Measurements from ENCODE around the gene PDCD4.

The PDCD4 gene

DNA sequence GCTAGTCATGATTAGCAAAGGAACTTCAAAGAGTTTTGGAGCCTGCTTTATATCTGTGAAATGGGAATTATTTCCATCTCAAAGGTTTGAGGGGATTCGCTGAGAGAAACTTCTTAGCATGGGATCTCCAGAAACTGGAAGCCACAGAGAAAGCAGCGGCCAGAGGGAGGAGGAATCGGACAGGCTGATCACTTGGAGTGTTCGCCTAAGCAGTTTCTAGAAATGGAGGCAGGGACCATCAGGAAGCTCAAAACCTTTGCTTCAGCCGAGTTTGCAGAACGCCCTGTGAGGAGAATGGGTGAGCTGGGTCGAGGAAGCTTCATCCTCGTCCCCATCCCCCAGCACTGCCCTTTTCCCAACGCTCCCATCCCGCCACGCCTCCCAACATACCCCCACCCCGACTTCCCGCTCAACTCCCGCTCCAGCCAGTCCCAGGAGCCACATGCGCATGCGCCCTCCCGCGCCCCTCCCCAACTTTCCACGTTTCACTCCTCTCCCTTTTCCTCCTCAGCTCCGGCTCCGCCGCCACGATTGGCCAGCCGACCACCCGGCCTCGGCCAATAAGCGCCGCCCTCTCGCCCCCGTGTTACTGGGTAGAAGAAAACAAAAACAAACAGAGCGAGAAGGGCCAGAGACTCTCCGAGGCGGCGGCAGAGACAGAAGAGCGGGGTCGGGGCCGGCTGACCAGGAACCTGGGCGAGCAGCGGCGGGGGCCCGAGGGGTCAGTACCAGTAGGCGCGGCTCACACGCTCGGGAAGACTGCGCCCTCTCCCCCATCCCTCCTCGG lies at the start of gene PDCD4:
Gene PDCD4 (plus strand): TSS at position 631 of the 787 bp plus-strand sequence. CDS start 4,100 bp downstream, outside the sequence.
- peak; percentile 80 for DNase-seq (ENCODE audit: low spot score)

DNA sequence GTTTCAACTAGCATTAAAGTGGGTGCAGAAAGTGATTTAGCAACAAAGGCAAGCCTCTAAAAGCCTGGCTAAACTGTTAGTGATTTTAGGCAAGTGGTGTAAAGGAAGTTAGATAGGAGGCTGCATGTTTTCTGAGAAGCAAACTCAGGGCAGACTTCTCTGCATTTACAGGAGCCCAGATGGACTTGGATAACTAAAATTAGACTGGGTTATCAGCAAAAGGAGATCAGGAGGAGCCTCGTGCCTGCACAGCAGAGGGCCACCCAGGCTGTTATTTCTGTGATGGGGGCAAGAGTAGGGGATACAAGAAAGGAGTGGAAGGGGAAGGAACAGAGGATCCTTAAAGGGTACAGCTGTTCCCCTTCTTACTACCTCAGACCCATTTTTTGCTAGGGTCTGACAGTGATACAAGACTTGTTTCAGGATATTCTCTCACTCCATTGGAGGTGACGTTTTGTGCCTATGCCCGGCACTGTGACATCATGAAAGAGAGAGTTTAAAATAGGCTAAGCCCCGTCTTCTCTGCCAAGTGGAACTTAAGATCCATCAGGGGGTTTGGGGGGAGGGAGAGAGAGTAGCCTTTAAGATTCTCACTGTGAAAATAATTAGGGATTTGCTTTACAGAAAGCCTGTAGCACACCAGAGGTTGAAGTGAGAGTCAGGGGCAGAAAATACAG lies 49.6 kb upstream of the PDCD4 start:
- peak; percentile 9 for DNase-seq (ENCODE audit: low spot score)

DNA sequence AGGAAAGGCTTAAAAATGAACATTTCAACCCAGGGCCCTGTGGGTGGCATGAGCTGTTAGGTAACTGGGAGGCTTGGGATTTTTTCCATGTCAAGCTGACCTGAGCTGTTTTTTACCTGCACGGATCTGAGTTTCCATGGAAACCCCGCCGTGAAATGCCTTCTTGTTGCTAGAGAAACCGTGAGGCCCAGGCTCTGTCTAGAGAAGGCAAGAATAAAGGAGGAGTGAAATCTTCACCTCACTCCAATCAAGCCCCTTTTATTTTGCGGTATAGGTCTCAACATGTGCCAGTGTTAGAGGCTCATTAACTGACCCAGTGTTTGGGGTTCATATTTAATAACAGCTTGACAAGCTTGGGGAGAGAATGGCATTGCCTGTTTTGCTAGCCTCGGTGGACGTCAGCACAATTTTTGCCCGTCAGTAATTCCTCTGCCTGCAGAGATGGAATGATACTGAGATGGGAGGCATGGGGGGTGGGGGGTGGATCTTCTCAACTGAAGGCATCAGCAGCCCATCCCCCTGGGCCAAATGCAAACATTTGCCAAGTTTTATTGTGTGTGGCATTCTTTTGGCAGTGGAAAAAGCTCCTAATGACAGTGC lies 48.9 kb upstream of the PDCD4 start:
- no peak for DNase-seq (ENCODE audit: low spot score)

DNA sequence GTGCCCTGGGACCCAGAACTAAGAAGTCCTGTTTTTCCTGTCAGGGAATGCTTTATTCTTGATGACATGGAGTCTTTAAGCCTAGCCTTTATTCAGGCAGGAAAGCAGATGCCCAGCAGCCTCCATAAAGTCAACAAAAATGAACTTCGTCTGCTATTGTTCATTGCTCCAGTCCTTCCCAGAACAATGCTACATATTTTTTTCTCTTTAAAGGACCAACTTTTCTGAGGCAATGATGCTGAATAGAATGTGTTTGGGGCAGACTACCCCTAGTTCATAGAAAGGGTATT lies 47.6 kb upstream of the PDCD4 start:
- DNase-seq (ENCODE audit: low spot score), result no peak

DNA sequence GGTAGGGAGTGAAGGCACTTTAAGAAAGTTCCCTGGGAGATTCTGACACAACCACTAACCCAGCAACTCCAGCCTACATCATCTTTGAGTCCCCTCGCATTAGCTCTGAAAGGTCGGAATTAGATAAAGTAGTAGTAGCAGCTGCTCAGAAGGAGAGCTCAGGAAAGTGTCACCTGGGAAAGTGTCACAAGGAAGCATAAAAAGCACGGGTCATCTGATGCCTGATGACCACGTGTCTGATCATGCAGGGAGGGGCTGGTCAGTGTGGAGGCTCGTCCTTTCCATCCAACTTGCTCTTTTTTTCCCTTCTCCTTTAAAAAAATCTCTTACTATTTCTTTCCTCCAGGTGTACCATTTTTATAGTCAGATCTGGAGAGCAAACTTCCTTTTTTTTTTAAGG lies 47.1 kb upstream of the PDCD4 start:
- DNase-seq (ENCODE audit: low spot score), result no peak

DNA sequence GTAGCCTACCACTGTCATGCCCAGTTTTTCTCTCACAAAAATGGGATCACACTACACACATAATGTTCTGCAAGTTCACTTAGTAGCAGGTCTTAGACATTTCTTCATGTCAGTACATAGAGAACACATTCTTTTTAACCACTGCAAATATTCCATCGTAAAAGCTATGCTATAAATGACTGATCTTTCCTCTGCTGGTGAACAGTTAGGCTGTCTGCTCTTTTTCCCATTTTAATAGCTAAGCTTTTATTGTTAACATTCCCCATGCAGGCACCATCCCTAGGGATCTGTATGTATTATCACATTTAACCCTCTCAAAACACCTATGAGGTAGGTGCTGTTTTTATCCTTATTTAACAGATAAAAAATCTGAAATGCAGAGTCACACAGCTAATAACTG lies 46.2 kb upstream of the PDCD4 start:
- DNase-seq (ENCODE audit: low spot score), result no peak

DNA sequence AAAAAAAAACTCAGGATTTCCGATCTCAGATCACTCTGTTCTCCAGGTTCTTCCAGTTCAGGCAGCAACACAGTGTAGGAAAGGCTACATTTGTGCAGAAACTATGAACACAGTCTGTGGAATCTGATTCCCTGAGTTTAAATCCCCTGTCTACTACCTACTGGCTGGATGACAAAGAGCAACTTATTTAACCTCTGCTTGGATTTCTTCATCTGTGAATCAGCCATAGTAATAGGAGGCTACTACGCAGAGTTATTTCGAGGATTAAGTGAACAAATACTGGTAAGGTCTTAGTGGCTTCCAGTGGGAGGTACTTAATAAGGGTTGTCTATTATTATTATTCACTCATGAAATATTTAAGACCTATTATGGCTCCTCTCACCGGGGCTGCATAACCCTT lies 44.3 kb upstream of the PDCD4 start:
- no peak for DNase-seq (ENCODE audit: low spot score)

DNA sequence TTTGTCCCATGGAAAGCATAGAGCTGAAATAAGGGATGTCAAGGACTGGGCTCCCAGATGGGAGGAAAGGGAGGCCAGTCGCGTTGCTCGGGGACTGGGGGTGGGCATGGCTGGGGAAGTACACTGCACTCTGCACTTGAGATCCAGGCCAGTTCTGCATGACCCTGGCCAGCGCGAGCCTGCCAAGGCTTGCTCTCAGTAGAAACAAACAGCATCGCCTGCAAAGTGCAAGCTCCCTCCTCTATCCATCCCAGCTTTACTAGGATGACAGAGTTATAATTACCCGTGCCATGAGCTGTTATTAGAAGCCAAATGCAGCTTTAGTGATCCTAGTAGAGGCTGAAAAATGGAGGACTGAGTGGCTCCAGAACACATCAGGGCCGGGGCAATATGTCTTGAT lies 43.9 kb upstream of the PDCD4 start:
- DNase-seq (ENCODE audit: low spot score), result no peak

DNA sequence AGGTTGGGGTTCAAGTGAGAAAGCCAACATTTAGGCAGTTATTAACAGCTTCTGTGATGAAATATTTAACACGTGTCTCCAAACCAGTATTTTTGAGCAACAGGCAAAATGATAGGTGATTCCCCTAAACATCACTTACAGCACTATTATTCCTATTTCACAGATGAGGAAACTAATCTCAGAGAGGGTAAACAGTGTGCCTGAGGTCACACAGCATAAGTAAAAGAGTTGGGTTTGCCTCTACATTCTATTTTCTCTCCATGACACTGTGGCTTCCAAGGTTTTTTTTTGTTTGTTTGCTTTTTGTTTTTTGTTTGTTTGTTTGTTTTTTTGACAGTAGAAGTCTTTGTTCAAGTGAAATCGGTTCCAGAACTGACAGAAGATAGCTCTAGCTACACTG lies 43.2 kb upstream of the PDCD4 start:
- no peak for DNase-seq (ENCODE audit: low spot score)

DNA sequence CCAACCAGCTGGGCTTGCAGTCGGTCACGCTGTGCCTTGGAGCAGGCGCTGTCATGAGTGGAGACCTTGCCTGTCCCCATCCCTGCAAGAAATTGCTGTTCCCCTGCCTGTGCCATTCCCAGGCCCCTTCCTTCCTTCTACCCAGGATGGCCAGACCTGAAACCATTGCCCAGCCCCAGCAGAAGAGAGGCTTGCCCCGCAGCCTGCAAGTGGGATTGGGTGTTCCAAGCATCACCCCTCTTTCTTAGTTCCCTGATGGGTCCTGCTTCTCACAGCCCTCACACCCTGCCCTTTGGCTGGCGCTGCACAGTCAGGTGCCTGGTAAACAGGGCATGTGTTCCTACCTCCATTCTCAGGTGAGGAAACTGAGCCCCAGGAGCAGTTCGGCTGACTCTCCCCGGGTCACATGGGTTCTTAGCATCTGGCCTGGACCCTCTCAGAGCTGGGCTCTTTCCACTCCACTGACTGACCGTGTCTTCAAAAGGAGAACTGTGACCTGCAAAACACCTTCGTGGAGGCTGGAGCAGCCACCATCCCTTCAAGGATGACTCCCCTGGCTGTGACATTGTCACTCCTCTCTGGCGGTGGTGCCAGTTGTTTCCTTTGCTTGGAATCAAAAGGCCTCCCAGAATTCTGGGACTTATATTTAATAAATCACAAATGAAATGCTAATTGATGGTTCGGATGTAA lies 41.9 kb upstream of the PDCD4 start:
- DNase-seq (ENCODE audit: low spot score), result no peak

DNA sequence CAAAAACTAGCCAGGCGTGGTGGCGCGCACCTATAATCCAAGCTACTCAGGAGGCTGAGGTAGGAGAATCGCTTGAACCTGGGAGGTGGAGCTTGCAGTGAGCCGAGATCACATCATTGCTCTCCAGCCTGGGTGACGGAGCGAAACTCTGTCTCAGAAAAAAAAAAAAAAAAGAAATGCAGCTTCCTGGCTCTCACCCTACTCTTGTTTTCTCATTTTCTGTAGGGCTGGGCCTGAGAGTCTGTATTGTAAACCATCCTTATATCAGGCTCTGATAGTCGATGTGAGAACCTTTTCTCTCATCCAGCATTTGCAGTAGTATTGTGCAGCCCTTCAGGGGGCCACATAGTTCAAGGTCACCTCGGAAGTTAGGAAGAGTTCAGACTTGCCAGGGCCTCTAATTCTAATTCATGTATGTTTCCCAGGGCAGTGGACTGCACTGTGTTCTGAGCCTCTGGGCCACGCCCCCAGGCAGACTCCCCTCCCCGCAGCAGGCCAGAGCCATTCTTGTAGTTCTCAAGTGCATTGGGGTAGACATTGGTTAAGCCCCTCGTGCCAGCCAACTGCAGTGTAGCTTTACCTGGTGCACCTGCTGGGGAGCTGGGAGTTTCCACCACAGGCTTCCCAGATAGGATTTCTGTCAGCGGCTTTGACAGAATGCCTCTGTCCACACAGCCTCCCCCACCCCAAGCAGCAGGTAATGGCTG lies 38.3 kb upstream of the PDCD4 start:
- no peak for DNase-seq (ENCODE audit: low spot score)

DNA sequence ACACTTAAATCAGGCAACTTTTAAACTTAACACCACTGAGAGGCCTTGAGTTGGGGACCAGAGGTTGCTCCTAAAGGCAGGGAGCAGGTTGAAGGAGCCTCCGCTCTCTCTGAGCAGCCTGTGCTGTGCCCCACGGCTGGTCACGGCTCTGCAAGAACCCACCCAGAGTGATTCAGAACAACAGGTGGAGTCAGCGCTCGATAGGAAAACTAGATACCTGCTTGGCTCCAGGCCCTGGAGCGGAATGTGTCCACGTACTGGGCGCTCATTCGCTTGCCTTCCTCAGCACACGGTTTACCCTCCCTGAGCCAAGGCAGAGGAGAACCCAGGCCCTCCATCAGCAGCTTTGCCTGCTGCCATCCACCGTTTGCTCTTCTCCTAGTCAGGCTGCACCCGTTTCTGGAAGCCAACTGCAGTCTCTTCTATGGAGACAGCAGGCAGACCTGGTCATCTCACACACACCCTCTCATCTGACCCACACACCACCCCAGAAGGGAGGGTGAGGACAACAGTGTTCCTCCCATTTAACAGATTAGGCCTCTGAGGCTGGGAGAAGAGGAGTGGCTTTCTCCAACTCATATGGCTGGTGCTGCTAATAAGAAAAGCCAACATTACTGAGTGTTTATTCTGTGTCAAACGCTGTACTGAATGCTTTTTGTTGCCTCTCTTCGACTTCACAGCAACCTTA lies 37.6 kb upstream of the PDCD4 start:
- peak; percentile 31 for DNase-seq (ENCODE audit: low spot score)

DNA sequence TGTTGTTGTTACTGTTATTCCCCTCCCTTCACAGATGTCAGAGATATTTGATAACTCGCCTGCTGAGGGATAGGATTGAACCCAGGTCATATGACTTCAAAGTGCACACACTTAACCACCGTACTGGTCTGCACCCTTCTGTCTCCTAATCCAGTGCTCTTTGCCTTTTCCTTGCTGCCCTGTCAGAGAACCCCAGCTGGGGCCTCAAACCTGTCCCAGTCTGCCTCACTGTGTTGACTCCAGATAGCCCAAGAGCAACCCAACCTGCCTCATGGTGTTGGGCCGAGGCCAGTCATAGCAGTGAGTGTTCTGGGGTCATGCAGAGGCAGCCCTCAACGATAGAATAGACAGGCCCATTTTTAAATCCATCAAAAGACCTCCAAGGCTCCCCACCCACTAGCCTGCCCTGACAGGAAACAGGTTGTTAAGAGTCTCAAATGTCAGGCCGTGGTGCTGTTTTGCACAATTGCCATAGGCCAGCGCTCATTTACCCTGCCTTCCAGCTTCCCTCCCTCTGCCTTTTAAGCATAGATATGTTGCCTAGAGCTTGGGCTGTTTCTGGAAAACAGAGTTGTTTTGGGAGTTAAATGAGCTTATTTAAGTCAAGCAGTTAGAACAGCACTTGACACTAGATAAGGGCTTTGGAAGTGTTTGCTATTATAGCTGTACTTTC lies 37.0 kb upstream of the PDCD4 start:
- no peak for DNase-seq (ENCODE audit: low spot score)

DNA sequence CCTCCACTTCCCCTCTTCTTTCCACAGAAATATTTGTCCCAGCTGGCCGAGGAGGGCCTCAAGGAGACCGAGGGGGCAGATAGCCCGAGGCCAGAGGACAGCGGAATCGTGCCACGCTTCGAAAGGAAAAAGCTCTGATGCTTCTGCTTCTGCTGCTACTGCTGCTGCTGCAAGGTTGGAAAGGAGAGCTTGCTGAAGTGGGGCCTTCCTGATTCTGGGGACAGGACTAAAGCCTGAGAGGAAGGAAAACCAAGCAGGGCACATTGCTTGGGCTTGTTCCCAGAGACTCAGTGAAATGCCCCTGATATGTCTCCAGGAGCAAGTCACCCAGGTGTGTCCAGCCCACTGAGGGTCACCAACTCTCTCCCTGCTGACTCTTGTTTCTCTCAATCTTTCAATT lies 35.9 kb upstream of the PDCD4 start:
- DNase-seq (ENCODE audit: low spot score), result no peak

DNA sequence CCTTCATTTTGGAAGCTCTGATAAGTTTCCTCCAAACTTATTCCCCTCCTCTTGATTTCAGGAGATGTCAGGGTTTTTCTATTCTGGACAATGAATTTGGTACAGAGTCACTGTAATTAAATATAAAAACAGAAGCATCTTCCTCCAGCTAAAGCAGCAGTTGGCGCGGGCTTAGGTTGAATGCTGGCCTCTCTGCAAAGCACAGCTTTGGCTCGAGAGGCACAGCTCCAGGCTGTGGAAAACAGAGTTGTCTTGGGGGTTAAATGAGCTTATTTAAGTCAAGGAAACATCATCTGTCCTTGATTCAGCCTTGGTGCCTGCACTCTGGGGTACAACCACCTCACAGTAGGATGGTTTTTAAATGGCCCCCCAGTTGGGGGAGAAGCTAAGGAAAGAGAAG lies 35.0 kb upstream of the PDCD4 start:
- DNase-seq (ENCODE audit: low spot score), result no peak

DNA sequence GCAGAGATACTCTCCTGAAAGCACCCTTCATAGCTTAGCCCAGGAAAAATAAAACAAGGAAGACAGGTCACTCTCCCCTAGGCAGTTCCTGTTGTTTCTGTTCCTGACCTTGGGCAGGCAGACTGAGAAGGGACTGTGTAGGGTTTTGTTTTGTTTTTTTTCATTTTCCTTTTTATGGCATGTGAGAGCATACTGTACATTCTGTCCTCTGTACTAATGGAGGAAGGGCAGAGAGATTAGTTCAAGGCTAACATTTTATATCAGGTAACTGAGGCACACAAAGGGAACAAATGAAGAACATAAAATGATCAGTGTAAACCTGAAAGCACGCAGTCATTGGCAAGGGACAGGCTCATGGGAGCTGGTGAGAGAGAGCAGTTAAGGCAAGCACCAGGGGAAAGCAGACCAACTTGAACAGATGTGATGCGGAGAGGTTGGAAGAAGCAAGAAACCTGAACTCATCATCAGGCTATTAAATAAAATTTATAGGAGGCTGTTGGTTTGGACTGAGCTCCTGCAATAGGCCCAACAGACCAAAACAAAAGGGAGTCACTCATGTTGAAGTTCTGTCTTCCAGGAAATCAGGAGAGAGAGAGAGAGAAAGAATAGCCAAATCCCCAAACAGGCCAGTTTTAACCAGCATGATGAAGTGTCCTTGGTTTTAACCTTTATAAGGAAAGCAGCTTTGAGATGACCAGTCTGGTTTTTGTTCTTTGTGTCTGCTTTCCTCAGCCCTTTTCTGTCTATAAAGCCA lies 34.1 kb upstream of the PDCD4 start:
- no peak for DNase-seq (ENCODE audit: low spot score)

DNA sequence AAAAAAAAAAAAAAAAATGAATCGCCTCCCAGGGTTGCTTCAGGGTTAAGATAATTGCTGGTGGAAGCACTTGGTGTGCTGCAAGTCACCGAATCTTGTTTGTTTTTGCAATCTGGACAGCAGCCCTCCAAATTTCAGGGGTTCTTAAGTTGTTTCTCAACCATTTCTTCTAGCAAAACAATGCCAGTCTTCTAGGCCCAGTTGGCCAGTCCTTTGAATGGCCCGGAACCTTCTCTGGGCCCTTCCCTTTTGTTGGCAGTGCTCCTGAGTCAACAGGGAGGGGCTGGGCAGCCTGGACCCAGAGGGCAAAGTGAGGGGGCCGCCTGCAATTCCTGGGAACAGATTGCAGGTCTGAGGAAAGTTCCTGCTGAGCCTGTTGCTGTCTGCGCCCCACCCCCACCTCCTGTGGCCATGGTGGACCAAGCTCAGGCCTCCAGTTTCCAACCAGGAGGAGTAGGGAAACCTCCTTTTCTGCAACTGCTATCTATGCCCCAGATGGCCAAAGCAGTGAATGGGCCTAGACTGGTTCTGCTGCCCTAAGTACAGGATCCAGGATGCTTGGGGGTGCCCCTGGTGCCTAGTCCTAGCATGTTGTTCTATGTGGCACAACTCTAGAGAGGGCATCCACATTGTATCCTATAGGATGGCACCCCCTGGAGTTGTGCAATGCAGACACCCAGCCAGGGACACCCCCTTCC lies 31.4 kb upstream of the PDCD4 start:
- DNase-seq (ENCODE audit: low spot score), result no peak

DNA sequence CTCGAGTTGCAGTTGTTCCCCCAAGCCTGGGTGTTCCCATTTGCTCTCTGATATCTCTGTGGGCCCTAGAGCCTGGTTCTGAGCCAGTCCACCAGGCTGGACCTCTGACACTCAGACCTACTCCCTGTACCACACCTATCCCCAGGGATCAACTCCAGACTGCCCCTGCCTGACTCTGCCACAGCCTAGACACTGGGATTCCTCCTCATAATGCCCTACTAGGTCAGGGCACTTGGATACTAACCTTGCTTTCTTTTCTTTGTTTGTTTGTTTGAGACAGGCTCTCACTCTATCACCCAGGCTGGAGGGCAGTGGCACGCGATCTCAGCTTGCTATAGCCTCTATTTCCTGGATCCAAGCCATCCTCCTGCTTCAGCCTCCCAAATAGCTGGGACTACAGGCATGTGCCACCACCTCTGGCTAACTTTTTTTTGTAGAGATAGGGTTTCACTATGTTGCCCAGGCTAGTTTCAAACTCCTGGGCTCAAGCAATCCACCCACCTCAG lies 30.8 kb upstream of the PDCD4 start:
- DNase-seq (ENCODE audit: low spot score), result no peak

DNA sequence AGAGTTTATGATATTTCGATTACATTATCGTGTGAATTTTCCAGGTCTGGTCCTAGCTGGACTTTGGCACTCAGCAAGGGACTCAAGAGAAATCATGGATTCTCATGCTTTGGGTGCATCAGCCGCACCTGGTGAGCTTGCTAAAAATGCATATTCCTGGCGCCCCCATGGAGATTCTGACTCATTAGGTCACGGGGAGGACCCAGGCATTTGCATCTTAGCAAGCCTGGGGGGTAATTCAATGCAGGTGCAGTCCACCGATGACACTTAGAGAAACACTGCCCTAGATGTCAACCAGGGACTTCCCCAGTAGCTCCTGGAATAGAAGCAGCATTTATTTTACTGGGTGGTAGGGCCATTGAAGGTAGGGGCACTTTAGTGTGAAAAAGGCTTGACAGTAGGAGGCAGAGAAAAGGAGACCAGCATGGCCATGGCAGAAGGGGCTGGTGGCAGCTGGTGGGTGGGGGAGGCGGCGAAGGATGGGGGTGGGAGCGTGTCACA lies 29.9 kb upstream of the PDCD4 start:
- DNase-seq (ENCODE audit: low spot score), result no peak
